ENCODE measurements around the gene PHF21B.

The PHF21B gene

DNA sequence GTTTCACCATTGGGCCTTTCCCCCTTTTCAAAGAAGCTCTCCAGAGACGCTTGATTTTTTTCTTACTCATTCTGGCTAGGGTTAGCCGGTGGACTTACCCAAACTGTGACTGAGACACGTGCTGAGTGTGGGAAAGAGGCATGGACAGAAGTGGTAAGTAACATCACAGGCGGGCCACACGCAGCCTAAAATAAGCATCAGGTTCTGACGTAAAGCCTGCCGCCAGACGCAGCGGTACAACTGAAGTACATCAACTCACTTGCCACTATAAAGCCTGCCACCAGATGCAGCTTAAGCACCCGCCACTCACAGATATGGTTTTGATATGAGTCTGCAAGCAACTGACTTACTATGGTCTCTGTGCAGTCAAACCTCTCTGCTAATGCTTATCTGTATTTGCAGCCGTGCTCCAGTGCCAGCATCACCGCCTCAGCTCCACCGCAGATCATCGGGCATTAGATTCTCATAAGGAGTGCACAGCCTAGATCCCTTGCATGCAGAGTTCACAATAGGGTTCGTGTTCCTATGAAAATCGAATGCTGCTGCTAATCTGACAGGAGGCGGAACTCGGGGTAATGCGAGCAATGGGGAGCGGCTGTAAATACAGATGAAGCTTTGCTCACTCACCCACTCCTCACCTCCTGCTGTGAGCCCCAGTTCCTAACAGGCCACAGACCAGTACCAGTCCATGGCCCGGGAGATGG is 58.8 kb downstream of the PHF21B start:
- H3K36me3 ChIP-seq: peaks cover 20% of the 10 kb centered on the region
- no peak for DNase-seq
- no peak overlapping the region for H3K27ac ChIP-seq
- TF ChIP-seq, protein P1, sequence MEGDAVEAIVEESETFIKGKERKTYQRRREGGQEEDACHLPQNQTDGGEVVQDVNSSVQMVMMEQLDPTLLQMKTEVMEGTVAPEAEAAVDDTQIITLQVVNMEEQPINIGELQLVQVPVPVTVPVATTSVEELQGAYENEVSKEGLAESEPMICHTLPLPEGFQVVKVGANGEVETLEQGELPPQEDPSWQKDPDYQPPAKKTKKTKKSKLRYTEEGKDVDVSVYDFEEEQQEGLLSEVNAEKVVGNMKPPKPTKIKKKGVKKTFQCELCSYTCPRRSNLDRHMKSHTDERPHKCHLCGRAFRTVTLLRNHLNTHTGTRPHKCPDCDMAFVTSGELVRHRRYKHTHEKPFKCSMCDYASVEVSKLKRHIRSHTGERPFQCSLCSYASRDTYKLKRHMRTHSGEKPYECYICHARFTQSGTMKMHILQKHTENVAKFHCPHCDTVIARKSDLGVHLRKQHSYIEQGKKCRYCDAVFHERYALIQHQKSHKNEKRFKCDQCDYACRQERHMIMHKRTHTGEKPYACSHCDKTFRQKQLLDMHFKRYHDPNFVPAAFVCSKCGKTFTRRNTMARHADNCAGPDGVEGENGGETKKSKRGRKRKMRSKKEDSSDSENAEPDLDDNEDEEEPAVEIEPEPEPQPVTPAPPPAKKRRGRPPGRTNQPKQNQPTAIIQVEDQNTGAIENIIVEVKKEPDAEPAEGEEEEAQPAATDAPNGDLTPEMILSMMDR (IDR thresholded peaks at IDR 0.05; ENCODE audit: low read depth, low read length): no peak
- no peaks in the 10 kb centered on the region for H3K27me3 ChIP-seq (ENCODE audit: insufficient read depth, low read depth, severe bottlenecking)
- no peaks in the 10 kb centered on the region for H3K9me3 ChIP-seq (ENCODE audit: severe bottlenecking)
- no peak overlapping the region for H3K4me3 ChIP-seq (ENCODE audit: low read depth, low read length)

DNA sequence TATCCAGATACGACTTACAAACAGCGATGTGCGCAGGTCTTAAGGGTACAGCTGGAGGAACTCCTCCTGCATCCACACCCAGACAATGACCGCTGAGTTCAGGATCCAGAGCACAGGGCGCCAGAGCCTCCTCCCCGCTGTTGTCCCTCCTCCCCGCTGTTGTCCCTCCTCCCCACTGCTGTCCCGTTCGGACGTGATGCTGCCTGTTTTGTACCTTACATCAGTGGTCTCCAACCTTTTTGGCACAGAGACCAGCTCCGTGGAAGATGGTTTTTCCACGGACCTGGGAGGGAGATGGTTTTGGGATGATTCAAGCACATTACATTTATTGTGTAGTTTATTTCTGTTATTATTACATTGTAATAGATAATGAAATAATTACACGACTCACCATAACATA is 62.0 kb downstream of the PHF21B start:
- no peak for DNase-seq
- H3K36me3 ChIP-seq: peaks cover 38% of the 10 kb centered on the region
- TF ChIP-seq, protein P1 (IDR thresholded peaks at IDR 0.05; ENCODE audit: low read depth, low read length): no peak
- no peaks in the 10 kb centered on the region for H3K27me3 ChIP-seq (ENCODE audit: insufficient read depth, low read depth, severe bottlenecking)
- no peaks in the 10 kb centered on the region for H3K9me3 ChIP-seq (ENCODE audit: severe bottlenecking)
- H3K4me3 ChIP-seq (ENCODE audit: low read depth, low read length): no peak overlapping the region
- no peak overlapping the region for H3K27ac ChIP-seq

DNA sequence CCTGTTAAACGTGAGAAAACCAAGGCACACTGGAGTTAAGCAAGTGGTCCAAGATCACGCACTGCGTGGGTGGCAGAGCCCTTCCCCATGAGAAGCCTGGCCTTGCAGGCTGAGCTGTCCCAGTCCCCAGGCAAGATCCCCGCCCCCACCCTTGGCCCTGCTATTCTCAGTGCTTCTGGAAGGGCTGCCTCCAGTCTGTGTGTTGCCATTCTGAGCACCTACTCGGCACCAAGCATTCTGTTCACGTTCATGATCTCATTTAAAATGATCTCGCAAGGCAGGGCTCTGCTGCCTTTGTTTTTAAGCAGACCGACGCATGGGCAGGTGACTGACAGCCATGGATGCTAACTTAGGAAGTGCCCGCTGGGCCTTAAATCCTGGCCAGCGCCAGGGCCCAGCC is 62.8 kb downstream of the PHF21B start:
- TF ChIP-seq, protein P1 (IDR thresholded peaks at IDR 0.05; ENCODE audit: low read depth, low read length): no peak
- DNase-seq: no peak
- peaks cover 38% of the 10 kb centered on the region for H3K36me3 ChIP-seq
- no peak overlapping the region for H3K4me3 ChIP-seq (ENCODE audit: low read depth, low read length)
- no peaks in the 10 kb centered on the region for H3K27me3 ChIP-seq (ENCODE audit: insufficient read depth, low read depth, severe bottlenecking)
- H3K9me3 ChIP-seq (ENCODE audit: severe bottlenecking): no peaks in the 10 kb centered on the region
- no peak overlapping the region for H3K27ac ChIP-seq

DNA sequence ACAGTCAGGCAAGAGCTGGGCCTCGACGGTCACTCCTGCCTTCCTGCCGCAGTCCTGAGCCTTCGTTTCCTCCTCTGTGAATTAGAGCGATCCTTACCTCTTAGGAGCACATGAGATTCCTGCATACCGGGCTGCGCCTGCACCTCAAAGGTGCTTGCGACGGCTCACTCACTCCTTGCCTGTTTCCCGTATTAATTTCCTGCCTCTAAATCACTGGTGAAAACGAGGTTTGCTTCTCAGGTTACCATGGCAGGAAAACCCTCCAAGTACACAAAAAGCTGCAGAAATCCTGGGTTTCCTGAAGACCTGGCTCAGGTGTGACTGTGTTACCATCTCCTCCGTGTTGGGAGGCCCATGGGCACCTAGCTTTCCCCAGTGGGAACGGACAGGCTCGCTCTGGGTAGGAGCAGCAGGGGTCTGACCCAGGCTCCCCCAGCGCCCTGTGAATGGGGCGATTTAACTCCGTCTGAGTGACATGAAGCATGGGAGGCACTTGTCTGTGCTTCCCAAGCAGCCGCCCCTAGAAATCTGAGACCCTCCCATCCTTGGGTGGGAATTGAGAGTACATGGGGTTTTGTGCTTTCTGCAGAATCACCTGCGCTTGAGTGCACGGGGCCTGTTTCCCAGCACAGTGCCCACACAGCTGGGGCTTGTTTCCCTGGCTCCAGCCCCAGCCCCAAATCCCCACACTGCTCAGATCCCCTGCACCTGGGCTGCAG is 64.8 kb downstream of the PHF21B start:
- Histone ChIP-seq H3K27me3 (ENCODE audit: insufficient read depth, low read depth, severe bottlenecking) (no peaks in the 10 kb centered on the region), H3K4me3 (ENCODE audit: low read depth, low read length) (no peak overlapping the region), H3K9me3 (ENCODE audit: severe bottlenecking) (no peaks in the 10 kb centered on the region), H3K36me3 (peaks cover 31% of the 10 kb centered on the region; the same call in 1 of the 2 replicates), H3K27ac (no peak overlapping the region)
- TF ChIP-seq, protein P1 (IDR thresholded peaks at IDR 0.05; ENCODE audit: low read depth, low read length): no peak
- no peak for DNase-seq

DNA sequence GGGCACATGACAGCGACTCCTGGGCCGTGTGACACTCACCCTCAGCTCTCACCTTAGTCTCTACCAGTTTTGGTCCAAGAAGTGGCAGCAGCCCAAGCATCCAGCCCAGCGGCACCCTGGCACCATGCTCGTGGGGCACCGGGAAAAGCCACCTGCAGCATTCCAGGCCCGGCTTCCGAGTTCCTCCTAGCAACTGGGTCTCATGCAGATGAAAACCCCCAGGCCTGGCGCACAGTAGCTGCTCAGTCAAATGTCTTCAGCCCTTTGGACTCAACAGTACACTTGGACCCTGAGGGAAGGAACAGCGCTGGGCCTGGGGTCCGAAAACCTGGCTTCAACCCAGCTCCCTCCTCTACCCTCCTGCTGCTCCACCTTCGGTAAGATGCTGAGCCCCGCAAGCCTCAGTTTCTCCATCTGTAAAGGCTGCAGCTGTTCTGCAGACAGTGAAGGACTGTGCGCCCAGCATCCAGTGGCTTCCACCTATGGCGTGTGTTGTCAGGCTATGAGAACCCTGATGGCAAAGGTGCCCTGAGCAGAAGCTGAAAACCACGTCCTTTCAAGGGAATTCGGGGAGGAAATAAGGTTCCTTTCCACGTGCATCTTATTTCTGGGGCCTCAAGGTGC is 66.0 kb downstream of the PHF21B start:
- TF ChIP-seq, protein P1 (IDR thresholded peaks at IDR 0.05; ENCODE audit: low read depth, low read length): no peak
- Histone ChIP-seq H3K27ac (no peak overlapping the region), H3K9me3 (ENCODE audit: severe bottlenecking) (no peaks in the 10 kb centered on the region), H3K4me3 (ENCODE audit: low read depth, low read length) (no peak overlapping the region), H3K36me3 (peaks cover 31% of the 10 kb centered on the region), H3K27me3 (ENCODE audit: insufficient read depth, low read depth, severe bottlenecking) (no peaks in the 10 kb centered on the region)
- DNase-seq: no peak
